SJCRH30 (cell line): ENCODE measurements around the gene IGSF21. TPM values are rescaled to one million over a fixed set of nuclear protein-coding genes. Genes with fewer than 3 reads are reported as not detected.

Source experiments
- DNase-seq, 2 experiments: peaks; one replicate each; pipeline ENCODE4 v3.0.0-alpha.2; 2015 to 2020
- H3K27ac ChIP-seq: fragments of 250-450 bp; sonication (Bioruptor Pico); 2 replicates; pipeline ENCODE4 v1.5.1; 2020; ENCODE audit warnings: mild to moderate bottlenecking, moderate library complexity
- H3K27me3 ChIP-seq: fragments of 250-450 bp; sonication (Bioruptor Pico); 2 replicates; pipeline ENCODE4 v1.5.1; 2020; ENCODE audit warnings: mild to moderate bottlenecking, moderate library complexity
- H3K36me3 ChIP-seq: fragments of 250-450 bp; sonication (Bioruptor Pico); 2 replicates; pipeline ENCODE4 v1.5.1; 2020; ENCODE audit warnings: mild to moderate bottlenecking, moderate library complexity
- H3K4me1 ChIP-seq: fragments of 250-450 bp; sonication (Bioruptor Pico); 2 replicates; pipeline ENCODE4 v1.5.1; 2020; ENCODE audit warnings: mild to moderate bottlenecking, moderate library complexity
- H3K4me3 ChIP-seq: fragments of 250-450 bp; sonication (Bioruptor Pico); 2 replicates; pipeline ENCODE4 v1.5.1; 2020; ENCODE audit warnings: mild to moderate bottlenecking, moderate library complexity
- H3K9me3 ChIP-seq: fragments of 250-450 bp; sonication (Bioruptor Pico); replicated peaks from 2 replicates; pipeline ENCODE4 v1.5.1; 2020; ENCODE audit warnings: mild to moderate bottlenecking, moderate library complexity
- total RNA-seq: library from RNA; depleted of rRNA; stranded (reverse); fragments of >200 nt; shearing (Covaris generic); gene quantifications from 2 replicates; pipeline ENCODE4 v1.2.3, GENCODE V29; 2014

The IGSF21 gene
- total RNA-seq, 1 experiment from 2014 or later, result not detected

GRCh38 chr1:18243503-18244175 lies 136.0 kb downstream of the IGSF21 start:
- no peak overlapping the region for H3K27ac ChIP-seq
- H3K36me3 ChIP-seq, result no peaks in the 10 kb centered on the region
- H3K4me1 ChIP-seq, result no peaks in the 10 kb centered on the region
- DNase-seq, result no peak
- no peaks in the 10 kb centered on the region for H3K9me3 ChIP-seq
- no peaks in the 10 kb centered on the region for H3K27me3 ChIP-seq
- no peak overlapping the region for H3K4me3 ChIP-seq

DNA sequence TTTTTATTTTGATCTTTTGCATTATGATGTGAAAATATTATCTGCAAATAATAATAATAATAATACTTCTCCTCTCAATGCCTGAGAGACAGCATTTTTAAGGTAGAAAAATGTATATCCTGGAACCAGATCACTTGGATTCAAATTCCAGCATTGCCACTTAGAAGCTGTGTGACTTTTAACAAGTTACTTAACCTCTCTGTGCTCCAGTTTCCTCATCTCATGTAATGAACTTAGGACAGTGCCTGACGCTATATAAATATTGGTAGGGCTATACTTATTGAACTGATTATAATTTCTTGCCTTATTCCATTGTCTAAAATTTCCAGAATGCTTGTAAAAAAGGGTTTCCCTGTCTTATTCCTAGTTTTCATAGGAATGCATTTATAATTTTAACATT lies 137.2 kb downstream of the IGSF21 start:
- DNase-seq, result no peak

GRCh38 chr1:18245647-18246046 lies 138.0 kb downstream of the IGSF21 start:
- Histone ChIP-seq H3K4me1 (no peaks in the 10 kb centered on the region), H3K27me3 (peaks cover 2% of the 10 kb centered on the region; the same call in 1 of the 2 replicates), H3K27ac (no peak overlapping the region), H3K4me3 (no peak overlapping the region), H3K36me3 (no peaks in the 10 kb centered on the region), H3K9me3 (no peaks in the 10 kb centered on the region)
- DNase-seq, result no peak

More for the DNA sequence above, 137.2 kb downstream of the IGSF21 start:
- H3K4me3 ChIP-seq, result no peak overlapping the region
- H3K27me3 ChIP-seq, result no peaks in the 10 kb centered on the region
- H3K27ac ChIP-seq, result no peak overlapping the region
- no peaks in the 10 kb centered on the region for H3K9me3 ChIP-seq
- H3K36me3 ChIP-seq, result no peaks in the 10 kb centered on the region
- no peaks in the 10 kb centered on the region for H3K4me1 ChIP-seq

DNA sequence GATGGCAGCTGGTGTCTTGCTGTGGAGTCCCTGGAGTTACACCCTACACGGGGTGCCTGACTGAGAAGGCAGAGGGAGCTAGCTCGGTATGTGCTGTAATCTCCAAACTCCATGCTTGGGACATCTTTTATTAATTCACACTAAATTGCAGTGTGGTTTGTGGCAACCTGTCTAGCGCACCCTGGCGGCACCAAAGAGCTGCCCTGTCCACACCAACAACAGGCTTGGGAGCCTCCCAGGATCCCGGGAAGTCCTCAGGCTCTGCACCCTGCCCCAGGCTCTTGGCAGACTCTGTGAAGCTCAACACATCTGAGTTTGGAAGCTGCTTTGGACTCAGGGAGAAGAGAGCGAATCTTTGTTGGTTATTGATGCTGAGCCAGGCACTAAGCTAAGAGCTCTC lies 138.9 kb downstream of the IGSF21 start:
- no peaks in the 10 kb centered on the region for H3K9me3 ChIP-seq
- H3K36me3 ChIP-seq, result no peaks in the 10 kb centered on the region
- DNase-seq, result no peak
- peaks cover 3% of the 10 kb centered on the region; the same call in 1 of the 2 replicates for H3K27me3 ChIP-seq
- no peaks in the 10 kb centered on the region for H3K4me1 ChIP-seq
- no peak overlapping the region for H3K4me3 ChIP-seq
- no peak overlapping the region for H3K27ac ChIP-seq

- H3K27ac ChIP-seq, result no peak overlapping the region
Measured at GRCh38 chr1:18247151-18247550, 139.6 kb downstream of the IGSF21 start.

DNA sequence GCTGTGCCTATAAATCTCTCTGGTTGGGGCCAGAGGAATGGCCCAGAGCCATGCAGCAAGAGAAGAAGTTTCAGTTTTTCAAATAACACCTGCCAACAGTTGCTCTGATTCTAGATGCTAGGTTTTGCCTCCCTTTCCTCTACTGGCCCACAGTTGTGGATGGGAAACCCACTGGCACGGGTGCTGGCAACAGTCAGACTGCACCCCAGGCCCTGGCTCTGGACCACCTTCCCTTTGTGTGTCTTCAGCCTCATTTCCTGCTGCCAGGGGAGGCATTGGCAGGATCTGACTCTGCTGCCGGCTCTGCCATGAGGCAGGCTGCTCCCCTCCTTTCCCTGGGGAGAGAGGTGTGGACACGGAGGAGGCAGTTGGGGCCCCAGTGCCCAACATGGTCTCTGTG lies 142.0 kb downstream of the IGSF21 start:
- no peaks in the 10 kb centered on the region for H3K36me3 ChIP-seq
- no peaks in the 10 kb centered on the region for H3K9me3 ChIP-seq
- DNase-seq, result no peak
- peaks cover 3% of the 10 kb centered on the region; the same call in 1 of the 2 replicates for H3K27me3 ChIP-seq
- H3K4me3 ChIP-seq, result no peak overlapping the region
- no peak overlapping the region for H3K27ac ChIP-seq
- H3K4me1 ChIP-seq, result no peaks in the 10 kb centered on the region

More at GRCh38 chr1:18247151-18247550, 139.6 kb downstream of the IGSF21 start:
- no peaks in the 10 kb centered on the region for H3K36me3 ChIP-seq
- H3K9me3 ChIP-seq, result no peaks in the 10 kb centered on the region
- no peak for DNase-seq
- no peaks in the 10 kb centered on the region for H3K4me1 ChIP-seq
- no peak overlapping the region for H3K4me3 ChIP-seq
- peaks cover 3% of the 10 kb centered on the region; the same call in 1 of the 2 replicates for H3K27me3 ChIP-seq

DNA sequence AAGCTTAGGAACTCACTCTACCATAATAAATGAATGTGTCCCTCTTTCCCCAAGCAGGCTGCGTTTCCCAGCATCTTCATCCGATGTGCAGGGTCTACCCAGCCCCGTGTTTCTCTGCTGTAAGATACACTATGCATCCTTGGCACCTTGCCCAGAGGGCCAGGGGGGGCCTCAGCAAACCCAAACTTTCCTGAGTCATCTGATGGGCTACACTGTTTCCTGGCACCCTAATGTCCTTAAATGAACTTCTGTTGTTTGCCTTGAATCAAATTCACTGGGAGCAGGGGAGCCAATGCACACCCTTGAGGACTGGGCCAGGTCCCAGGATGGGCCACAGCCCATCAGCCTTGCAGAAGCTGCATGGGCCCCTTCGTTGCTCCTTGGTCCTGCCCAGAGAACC lies 145.5 kb downstream of the IGSF21 start:
- DNase-seq, result no peak
- Histone ChIP-seq H3K36me3 (no peaks in the 10 kb centered on the region), H3K27ac (no peak overlapping the region), H3K4me3 (no peak overlapping the region), H3K27me3 (peaks cover 3% of the 10 kb centered on the region; the same call in 1 of the 2 replicates), H3K4me1 (no peaks in the 10 kb centered on the region), H3K9me3 (no peaks in the 10 kb centered on the region)

DNA sequence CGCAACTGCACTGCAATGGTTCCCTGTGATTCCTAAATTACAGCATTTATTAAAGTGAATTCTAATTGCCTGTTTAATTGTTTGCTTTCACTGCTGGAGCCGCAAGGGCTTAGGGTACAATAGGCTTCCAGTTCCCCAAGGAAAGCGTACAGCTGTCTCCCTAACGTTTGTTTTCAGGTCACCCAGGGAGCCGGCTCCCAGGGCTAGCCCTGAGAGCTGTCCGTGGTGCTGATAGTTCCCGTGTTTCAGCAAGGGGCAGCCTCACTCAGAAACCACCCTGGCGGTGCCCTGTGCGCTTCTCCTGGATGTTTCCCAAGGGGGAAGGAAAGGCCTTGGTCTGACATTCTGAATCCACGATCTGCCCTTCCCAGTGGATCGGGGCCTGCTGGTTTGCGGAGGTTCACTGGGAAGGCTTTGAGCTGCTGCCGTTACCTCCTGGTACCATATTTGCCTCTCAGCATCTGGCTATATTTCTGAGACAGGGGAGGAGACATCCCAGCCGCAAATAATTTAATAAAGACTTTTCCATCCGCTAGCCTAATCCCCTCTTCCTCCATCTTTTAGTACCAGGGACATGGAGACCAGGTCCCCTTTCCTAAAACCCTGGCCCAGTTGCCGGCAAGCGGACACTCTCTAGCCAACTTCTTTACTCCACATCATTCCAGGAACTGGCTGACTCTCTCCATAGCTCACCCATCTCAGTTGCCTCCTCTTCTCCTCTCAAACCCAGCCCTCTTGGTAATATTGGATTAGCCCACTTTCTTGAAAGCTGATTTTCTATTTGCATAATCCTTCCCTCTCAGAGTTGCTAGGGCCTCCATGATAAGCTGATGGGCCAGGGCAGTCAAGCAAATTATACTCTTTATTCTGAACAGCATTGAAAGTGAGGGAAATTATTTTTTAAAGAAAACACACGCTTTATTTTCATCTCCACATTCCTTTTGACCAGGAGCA lies 149.0 kb downstream of the IGSF21 start:
- no peaks in the 10 kb centered on the region for H3K4me1 ChIP-seq
- H3K9me3 ChIP-seq, result no peaks in the 10 kb centered on the region
- no peaks in the 10 kb centered on the region; the same call in 1 of the 2 replicates for H3K27me3 ChIP-seq
- H3K36me3 ChIP-seq, result no peaks in the 10 kb centered on the region
- H3K4me3 ChIP-seq, result no peak overlapping the region
- H3K27ac ChIP-seq, result no peak overlapping the region
- peak; percentile 79 to 85 for DNase-seq

- Histone ChIP-seq H3K4me3 (no peak overlapping the region), H3K4me1 (no peaks in the 10 kb centered on the region), H3K27ac (no peak overlapping the region), H3K36me3 (no peaks in the 10 kb centered on the region), H3K27me3 (no peaks in the 10 kb centered on the region; the same call in 1 of the 2 replicates), H3K9me3 (no peaks in the 10 kb centered on the region)
- DNase-seq, result no peak
Measured at GRCh38 chr1:18257778-18258177, 150.2 kb downstream of the IGSF21 start.

DNA sequence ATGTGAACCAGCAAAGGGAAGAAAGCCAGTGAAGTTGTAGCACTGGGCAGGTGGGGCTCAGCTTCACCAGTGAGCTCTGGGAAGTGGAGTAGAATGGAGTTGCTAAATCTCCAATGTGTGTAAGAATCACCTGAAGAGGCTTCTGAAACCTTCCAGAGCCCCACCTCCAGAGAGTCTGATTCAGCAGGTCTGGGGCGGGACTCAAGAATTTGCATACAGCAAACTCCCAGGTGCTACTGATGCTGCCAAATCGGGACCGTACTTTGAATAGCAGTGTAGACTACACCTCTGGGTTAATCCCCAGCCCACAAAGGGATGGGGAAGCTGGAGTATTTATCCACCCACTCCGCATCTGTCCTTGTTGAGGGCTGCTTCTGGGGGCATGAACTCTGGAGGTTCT lies 154.3 kb downstream of the IGSF21 start:
- H3K4me1 ChIP-seq, result no peaks in the 10 kb centered on the region
- DNase-seq, result no peak
- H3K27me3 ChIP-seq, result peaks cover 14% of the 10 kb centered on the region; the same call in 1 of the 2 replicates
- H3K27ac ChIP-seq, result no peak overlapping the region
- no peak overlapping the region for H3K4me3 ChIP-seq
- H3K9me3 ChIP-seq, result no peaks in the 10 kb centered on the region
- no peaks in the 10 kb centered on the region for H3K36me3 ChIP-seq

GRCh38 chr1:18262726-18263125 lies 155.1 kb downstream of the IGSF21 start:
- no peaks in the 10 kb centered on the region for H3K36me3 ChIP-seq
- DNase-seq, result no peak
- H3K27ac ChIP-seq, result no peak overlapping the region
- H3K4me3 ChIP-seq, result no peak overlapping the region
- no peaks in the 10 kb centered on the region for H3K4me1 ChIP-seq
- no peaks in the 10 kb centered on the region for H3K9me3 ChIP-seq
- H3K27me3 ChIP-seq, result peaks cover 14% of the 10 kb centered on the region; the same call in 1 of the 2 replicates

- Histone ChIP-seq H3K27ac (no peak overlapping the region), H3K36me3 (no peaks in the 10 kb centered on the region), H3K27me3 (peaks cover 14% of the 10 kb centered on the region; the same call in 1 of the 2 replicates), H3K4me3 (no peak overlapping the region), H3K9me3 (no peaks in the 10 kb centered on the region), H3K4me1 (no peaks in the 10 kb centered on the region)
- DNase-seq, result no peak
Measured at GRCh38 chr1:18263547-18264120, 156.0 kb downstream of the IGSF21 start.

DNA sequence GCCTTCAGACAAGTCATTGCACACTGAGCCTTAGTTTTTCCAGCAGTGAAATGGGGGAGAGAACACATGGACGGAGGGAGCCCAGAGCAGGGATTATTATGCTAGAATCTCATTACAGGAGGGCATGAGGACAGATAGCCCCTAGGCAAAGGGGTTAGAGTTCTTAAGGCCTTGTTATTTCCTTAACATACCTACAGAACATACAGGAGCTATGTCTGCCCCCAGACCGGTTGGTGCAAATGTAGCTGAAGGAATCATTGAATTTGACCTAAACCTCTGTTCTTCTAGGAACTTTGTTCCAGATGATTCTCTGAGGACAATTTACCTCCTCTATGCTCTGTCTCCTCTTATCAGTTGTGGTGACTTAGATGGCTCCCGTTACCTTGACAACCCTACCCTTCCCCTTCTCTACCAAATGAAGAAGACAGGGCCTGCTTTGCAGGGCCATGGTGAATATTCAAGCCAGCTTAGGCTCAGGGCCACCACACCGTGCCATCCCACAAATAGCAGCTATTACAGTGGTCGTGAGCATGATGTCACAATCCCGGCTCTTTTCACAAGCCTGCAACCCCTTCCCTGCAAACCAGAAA lies 156.9 kb downstream of the IGSF21 start:
- Histone ChIP-seq H3K27me3 (peaks cover 14% of the 10 kb centered on the region; the same call in 1 of the 2 replicates), H3K9me3 (no peaks in the 10 kb centered on the region), H3K4me3 (no peak overlapping the region), H3K4me1 (no peaks in the 10 kb centered on the region), H3K27ac (no peak overlapping the region), H3K36me3 (no peaks in the 10 kb centered on the region)
- no peak for DNase-seq

DNA sequence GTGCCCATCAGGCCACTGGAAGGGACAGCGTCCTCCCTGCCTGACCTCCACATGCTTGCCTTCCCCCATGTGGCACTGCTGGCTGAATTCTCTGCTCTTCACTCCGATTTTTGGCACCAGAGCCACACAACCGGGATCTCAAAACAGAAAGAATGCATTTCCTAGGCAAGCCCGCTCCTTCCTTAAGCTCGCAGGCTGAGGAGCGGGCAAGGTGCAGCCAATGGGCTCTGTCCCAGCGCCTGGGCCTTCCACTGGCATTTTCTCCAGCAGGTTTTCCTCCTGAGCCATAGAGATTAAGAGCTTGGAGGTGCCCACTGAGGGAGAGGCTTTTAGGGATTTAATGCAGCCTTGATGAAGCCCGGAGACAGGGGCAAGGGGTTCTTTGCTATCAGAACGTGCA lies 158.0 kb downstream of the IGSF21 start:
- DNase-seq, result no peak
- Histone ChIP-seq H3K36me3 (no peaks in the 10 kb centered on the region), H3K27ac (no peak overlapping the region), H3K4me1 (no peaks in the 10 kb centered on the region), H3K4me3 (no peak overlapping the region), H3K9me3 (no peaks in the 10 kb centered on the region), H3K27me3 (peaks cover 14% of the 10 kb centered on the region; the same call in 1 of the 2 replicates)
